GM19328 (cell line): Measurements from ENCODE around the gene IGSF8.
"Not testable (repeated sequence)": the region's sequence is repeated elsewhere in the genome, so short reads cannot be mapped to it uniquely, and the experiment has no call there.

Experiments
- ATAC-seq: cut with Tn5 transposase; IDR thresholded peaks from one replicate; pipeline ENCODE4 v1.9.1; 2021; ENCODE audit warnings: mild to moderate bottlenecking, moderate library complexity; ENCODE audit not compliant: unreplicated experiment

Gene IGSF8

DNA sequence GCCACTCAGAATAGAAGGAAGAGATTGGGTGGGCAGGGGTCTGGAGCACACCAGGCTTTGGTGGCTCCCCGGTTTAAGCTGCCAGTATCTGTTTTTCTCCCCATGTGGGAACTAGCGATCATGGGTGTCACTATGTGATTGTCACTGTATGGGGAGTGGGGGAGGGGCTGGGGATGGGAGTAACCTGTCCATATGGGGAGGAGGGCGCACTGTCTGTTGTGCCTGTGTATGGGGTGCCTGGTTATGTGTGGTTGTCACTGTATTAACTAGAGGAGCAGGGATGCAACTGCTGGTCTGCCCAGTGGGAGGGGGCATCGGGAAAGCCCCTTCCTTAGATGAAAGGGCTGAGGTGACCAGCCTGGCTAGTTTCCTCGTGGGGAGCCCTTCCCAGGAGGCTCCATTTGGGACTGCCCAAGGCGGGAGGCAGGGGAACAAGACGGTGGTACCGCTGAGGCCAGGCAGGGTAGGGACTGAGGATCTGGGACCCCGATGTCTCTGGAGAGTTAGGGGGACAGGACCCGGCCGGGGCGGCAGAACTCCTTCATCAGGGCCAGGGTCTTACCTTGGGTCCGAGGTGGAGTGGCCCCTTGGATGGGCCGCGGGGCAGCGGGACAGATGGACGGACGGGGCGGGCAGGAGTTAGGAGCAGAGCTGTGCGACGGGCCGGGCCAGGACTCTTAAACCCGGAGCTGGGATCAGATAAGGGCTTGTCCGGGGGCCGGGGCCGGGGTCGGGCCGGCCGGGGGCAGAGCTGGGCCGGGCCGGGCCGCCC, 28.8 kb downstream of the IGSF8 start, which contains the start of gene KCNJ10:
Gene KCNJ10 (minus strand): TSS at position 701 of the 772 bp plus-strand sequence. CDS start 27,628 bp downstream, outside the sequence.
- no peak for ATAC-seq

DNA sequence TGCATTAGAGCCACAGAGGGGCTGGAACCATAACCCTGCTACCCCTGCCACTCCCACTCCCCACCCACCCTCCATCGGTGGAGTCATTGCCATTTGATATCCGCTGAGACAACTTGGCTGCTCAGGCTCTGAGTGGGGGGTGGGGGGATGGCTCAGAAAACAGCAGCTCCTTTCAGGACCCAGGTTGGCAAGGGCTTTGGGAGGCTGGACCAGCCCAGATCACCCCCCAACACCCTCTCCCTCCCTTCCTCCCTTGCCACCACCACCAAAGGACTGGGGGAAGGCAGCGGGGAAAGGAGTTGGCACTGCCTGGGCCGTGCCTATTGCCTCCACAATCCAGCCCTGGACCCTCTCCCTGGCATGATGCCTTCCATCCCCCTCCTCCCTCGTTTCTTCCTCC, 30.2 kb downstream of the IGSF8 start:
- no peak for ATAC-seq

DNA sequence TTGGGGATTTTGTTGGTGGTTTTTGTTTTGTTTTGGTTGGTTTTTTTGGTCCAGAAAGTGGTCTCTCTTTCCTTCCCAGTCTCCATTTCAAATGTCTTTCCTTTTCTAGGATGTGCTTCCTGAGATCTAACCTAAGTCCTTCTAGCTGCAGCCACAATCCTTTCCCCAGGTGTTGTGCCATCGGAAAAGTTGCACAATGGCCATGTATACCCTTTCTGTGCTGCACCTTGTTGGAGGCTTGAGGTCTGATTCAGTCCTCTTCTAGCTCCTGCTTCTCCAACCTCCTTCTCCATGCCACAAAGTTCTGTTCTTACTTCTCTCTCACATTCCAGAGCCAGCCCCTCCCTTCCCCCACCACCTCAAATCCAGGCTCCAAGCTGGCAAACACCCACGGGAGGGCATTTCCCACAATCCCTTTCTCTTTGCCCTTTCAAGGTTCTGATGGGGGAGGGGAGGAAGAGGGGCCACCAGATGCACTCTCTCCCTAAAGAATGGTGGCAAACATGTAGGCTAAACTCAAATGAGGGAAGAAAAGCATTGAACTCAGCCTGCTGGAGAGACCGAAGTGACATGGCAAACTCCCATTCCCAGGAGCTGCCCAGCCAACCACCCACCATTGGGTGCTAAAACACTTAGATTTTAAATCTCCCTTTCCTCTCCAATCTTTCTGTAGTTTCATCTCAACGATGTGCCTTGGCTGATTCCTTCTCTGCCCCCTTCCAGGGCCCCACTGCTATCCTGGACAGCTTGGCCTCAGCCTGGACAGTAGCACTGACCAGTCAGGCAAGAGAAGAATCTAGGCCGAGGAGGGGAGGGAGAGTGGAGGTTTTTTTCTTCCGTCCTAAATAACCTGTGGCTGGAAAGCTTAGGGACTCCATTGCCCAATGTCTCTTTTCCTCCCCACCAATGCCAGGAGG, 31.3 kb downstream of the IGSF8 start:
- ATAC-seq, result no peak

DNA sequence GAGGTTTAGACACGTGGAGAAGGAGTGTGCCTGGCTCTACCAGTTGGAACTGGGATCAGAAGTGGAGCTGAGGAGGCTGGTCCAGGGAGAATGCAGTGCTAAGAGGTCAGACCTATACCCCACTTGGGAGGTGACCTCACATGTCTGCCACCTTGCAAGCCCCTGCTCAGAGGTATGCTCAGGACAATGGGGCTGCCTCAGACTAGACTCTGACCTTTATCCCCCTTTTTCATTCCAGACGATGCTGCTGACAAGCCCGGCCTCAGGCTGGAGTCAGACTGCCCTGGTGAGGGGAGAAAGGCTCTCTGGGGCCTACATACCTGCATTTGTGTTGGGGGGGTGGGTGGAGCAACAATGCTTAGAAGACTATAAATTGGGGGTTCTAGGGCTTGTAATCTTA, 33.7 kb downstream of the IGSF8 start:
- no peak for ATAC-seq

DNA sequence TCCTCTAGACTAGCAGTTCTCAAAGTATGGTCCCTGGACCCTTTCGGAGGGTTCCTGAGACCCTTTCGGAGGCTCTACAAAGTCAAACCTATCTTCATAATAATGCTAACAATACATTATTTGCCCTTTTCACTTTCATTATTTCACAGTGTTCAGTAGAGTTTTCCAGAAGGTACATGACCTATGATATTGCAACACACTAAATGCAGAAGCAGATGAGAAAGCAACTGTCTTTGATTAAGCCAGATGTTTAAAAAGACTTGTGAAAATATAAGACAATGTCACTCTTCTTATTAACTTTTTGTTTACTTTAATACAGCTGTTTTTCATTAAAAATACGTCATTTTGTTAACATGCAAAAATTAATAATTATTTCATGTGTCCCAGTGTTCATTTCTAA, 34.3 kb downstream of the IGSF8 start:
- no peak for ATAC-seq

DNA sequence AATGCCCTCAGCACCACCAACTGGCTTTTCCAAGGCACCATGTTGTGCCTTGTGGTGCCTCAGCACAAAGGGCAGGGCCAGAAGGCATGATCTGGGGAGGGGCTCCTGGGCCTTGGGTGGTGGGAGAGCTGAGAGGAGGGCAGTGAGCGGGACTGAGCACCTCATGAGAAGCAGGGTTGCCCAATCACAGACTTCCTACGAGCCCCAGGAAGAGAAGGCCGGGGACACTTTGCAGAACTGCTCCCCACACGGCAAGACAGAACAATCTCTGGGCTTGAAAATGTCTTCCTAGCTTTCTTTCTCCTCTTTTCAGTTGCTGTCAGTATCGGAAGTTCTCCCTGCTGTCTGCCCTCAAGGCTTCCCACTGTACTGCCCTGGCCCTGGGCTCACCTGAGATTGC, 35.2 kb downstream of the IGSF8 start:
- ATAC-seq, result no peak

DNA sequence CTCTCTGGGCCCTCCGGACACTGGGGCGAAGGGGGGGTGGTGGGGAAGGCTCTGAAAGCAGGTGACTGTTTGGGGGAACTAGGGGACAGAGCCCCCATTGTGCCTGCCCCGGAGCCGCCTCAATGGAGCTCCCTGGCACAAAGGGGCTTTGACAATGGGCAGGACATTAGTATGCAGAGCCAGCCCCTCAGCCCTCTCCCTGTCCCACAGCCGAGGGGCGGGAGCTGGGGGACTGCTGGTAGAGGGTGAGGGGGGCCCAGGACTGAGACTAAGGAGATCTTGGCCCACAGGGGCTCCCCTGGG, 36.2 kb downstream of the IGSF8 start:
- no peak for ATAC-seq

DNA sequence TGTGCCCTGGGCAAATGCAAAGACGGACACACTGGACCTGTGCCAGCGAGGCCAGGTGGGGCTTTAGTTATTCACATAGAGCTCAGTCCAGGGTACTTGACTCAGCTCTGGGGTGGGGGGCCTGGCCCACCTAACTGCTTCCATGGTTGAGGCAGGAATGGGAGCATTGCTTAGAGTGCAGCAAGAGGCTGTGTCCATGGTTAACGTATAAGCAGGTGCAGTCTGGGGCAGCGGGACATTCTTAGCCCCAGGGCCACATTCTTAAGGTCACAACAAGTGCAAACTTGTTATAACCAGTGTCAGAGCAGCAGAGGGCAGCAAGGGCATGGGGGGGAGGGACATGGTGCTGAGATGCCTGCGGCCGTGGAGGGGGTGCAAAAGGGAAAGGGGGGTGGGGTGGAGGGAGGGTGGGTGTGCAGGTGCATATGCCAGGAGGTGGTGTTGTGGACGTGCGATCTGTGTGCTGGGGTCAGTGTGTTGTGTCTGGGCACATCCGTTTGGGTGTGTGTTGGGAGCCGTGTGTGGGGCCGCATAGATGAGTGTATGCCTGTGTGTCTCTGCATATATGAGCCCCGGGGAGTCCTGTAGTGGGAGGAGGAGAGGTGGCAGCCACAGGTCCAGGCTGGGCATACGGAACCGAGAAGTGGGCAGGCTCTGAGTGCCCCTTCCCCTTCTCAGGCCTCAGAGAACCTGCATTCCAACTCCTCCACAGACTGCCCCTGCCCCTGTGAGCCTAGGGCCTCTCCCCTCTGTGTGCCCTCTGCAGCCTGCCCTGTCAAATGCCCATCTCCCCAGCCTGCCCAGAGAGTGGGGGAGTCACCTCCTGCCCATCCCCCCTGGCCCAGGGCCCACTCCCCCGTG, 36.8 kb downstream of the IGSF8 start:
- no peak for ATAC-seq

DNA sequence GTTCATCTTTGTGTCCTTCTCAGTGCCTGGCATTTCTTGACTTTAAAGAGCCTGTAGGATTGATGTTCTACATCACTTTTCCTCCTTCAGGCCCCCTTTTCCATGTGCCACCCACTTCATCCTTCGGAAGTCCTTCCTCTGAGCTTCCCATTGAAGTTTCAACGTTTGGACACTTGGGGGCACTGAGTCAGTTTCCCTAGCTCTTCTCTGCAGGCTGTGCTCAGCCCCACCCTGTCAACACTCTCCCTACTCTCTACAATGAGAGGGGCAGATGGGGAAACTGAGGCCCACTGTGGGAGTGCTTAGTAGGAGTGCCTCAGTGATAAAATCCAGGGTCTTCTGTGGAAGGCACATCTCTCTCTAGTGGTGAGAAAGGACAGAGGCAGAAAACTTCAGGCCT, 40.3 kb downstream of the IGSF8 start:
- ATAC-seq, result no peak

DNA sequence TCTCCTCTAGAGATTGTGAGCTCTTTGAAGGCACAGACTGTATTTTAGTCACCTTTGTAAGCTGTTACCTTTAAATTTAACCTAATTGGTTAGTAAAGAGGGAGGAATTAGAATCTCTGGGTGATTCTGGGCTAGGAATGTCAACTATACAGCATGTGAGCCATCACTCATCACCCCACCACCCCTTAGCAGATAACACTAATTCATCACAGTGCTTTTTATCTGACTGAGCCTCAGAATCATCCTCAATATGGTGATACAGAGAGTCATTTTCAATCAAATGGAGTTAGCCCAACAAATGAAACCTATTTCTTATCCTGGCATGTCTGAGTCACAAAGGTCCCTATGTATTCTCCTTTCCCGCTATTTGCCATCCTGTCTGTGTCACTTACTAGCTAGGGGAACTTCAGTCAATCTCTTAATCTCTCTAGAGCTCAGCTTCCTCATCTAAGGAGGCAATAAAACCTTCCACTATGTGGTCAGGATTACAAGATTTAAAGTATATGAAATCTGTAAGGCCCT, 41.7 kb downstream of the IGSF8 start:
- ATAC-seq, result no peak

DNA sequence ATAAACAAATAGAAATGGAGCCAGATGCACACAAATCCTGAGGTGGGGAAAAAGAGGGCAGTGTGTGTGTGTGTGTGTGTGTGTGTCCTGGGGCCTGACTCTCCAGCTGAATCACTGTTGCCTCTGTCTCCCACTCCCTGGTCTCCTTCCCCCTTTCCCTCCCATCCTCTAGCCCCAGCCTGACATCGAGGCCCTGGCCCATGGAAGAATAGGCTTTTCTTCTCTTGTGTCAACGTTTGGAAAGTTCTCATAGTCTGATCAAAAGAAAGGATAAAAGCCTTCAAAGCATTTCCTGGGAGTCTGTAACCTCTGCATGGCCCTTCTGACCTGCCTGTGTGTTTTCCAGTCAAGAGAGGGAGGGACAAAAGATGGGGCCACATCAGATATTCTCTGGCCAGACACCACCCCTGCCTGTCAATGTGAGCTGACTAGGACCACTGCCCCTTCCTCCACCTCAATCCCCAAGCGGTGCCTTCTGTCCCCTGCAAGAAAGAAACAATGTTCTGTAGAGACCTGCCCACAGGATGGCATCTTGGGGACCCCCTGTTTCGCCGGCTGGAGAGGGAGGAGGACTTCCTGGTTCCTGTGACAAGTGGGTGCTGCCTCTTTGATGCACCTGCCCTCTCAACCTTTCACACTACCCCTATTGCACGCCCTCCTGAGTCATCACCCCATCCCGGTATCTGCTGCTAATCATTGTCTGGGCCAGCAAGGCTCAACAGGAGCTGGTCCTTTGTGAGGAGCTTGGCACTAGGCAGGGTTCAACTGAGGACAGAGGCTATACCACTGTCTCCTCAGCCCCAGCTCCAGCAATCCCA, 44.7 kb downstream of the IGSF8 start:
- ATAC-seq, result no peak

DNA sequence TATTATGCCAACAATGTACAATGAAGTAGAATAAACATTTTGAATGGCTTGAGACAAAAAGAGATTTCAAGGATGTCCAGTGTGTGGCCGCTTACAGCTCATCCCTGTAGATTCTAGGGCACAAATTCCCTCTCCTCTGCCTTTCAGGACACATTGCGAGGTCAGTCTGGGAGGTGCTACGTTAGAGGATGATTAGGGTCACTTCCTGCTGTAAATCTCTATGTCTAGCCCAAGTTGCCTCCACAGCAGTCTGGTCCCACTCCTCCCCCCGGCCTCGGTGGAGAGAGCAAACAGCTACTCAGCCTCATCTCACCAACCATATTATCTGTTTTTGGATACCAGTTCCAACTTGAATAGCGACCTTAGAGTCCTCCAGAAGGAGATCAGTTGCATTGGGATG, 45.5 kb downstream of the IGSF8 start:
- no peak for ATAC-seq

DNA sequence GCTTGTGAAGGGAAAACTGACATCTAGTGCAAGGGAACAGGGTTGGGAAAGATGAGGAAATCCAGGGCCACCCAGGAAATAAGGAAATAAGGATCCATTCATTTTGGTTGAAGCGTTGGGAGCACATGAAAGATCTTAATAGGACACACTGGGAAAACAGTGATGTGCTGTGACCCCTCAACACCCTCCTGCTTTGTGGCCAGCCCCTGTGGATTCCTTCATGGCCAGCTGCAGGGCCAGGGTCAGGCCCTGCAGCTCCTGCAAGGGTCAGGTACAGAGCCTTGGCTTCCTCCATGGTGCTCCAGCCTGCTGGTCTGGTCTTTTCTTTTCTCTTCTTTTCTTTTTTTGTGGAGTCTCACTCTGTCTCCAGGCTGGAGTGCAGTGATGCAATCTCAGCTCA, 47.8 kb downstream of the IGSF8 start:
- no peak for ATAC-seq

DNA sequence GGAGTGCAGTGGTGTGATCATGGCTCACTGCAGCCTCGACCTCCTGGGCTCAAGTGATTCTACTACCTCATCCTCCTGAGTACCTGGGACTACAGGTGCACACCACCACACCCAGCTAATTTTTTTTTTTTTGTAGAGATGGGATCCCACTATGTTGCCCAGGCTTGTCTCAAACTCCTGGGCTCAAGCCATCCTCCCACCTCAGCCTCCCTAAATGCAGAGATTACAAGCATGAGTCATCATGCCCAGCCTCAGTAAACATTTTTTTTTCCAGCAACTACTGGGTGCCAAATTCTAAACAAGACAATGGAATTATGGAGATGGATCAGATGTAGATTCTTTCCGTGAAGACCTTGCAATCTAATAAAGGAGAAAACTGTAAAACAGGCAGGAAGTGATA, 48.2 kb downstream of the IGSF8 start:
- not testable (repeated sequence) for ATAC-seq

DNA sequence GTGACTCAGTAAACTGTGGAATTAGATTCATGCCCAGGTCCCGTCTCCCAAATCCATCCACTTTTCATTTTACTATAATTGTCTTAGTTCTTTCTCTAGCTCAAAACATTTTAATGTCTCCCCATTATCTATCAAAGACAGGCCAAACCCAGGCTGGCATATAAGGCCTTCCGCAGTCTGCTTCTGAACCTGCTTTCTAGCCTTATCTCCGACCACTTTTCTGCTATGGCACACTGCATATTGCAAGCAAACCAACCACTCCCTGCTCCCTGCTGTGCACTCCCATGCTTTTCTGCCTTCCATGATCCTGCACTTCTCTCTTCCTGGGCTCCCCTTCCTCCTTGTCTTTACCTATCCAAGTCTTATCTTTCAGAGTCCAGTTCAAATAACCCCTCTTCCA, 49.3 kb downstream of the IGSF8 start:
- ATAC-seq, result no peak

DNA sequence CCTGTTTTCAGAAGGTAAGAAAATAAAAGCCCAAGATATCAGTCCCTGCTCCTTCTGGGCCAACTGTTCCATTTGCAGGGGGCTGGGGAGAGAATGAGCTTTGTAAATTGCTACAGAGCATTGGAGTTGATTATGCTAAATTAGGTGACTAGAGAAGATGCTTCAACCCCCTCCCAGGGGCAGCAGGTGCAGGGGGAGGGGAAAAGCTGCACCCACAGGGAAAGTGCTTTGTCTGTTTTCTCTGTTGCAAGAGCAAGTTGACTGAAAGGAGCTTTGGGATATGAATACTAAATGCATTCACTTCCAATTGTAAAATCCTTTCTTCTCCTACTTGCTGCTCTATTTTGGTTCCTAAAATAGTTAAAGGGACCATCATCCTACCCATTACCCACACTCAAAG, 50.1 kb downstream of the IGSF8 start:
- ATAC-seq, result no peak

DNA sequence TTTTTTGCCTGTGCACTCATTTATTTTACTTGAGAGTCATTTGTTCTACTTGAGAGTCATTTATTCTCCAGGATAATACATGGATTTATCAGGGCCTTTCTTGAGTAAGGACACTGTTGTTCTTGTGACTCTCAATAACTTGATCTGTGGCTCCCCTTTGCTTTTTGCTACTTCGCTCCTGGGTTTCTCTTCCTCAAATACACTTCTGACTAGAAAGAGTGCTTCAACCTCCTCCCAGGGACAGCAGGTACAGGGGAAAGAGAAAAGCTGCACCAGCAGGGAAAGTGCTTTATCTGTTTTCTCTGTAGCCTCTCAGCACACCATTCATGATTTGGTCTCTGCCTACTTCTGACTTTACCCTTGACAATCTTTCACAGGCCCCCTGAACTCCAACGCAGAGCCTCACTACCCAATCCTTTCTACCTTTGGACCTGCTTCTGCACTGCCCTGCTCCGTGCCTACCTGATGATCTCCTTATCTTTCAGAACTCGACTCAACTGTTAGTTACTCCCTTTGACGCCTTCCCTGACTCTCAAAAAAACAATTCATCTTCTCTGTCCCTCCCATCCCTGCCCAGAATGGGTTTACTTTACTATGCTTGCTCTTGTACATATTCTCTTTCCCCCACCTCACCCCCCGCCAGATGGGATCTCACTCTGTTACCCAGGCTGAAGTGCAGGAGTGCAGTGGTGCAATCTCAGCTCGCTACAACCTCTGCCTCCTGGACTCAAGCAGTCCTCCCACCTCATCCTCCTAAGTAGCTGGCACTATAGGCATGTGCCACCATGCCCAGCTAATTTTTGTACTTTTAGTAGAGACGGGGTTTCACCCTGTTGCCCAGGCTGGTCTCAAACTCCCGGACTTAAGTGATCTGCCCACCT, 51.1 kb downstream of the IGSF8 start:
- peak; percentile 38 for ATAC-seq

DNA sequence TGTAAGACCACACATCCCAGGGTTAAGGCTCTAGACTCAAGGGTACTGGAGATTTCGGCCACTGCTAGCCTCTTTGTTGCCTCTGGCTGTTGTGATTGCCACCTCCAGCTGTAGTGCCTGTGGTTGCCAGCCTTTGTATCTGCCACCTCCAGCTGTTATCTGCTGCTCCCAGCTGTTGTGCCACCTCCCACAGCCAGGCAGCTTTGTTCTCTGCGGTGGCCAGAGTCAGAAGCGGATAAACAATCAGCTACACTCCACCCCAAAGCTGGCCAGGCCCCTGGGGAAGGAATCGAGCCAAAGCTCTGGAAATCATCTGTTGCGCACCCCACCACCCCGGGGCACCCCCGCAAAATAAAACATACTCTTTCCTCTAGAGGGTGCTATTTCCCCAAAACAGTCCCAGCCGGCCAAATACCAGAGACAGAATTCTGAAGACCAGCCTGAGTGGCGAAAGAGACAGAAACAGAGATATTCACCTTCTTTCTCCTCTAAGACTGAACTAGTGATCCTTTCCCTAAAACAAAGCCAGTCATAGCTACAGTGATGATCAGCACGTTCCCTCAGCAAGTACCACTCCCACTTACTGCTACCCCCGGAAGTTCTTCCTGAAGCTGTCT, 51.8 kb downstream of the IGSF8 start:
- ATAC-seq, result peak; percentile 55

DNA sequence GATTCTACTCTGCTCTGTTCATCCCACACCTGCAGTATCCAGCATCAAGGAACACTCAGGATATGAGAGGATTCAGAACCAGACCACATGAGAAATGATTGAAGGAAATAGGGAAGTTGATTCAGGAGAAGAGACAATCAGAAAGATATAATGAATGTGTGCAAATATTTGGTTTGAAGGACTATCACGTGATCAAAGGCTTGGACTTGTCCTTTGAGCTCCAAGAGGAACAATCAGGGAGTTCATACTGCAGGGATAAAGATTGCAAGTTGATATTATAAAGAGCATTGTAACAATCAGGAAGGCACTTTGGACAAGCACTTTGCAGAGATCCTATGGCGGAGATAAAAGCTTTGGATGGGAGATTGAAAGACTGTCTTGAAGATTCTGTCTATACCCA, 52.8 kb downstream of the IGSF8 start:
- ATAC-seq, result no peak
